CD4-positive, CD25-positive, alpha-beta regulatory T cell (primary cell): Measurements from ENCODE around the gene KCNMA1. TPM values are rescaled to one million over a fixed set of nuclear protein-coding genes. Genes with fewer than 3 reads are reported as not detected.

Experiments used
- ATAC-seq, 2 donors: fragments of 150-1000 bp; cut with Tn5 transposase; one replicate each; pipeline ENCODE4 v1.10.0; 2021; ENCODE audit warnings: low read depth in 2 of 2, moderate number of reproducible peaks in 2 of 2, moderate library complexity in 1 of 2
- DNase-seq, 3 donors: peaks; one replicate each; pipeline versions ENCODE4 v3.0.0 to v3.0.0-alpha.2; 2012 to 2022; ENCODE audit warnings: mixed read lengths in 1 of 3
- H3K27ac ChIP-seq: one replicate; pipeline ENCODE4 v1.7.0; 2013; ENCODE audit warnings: mild to moderate bottlenecking, low read length; ENCODE audit not compliant: insufficient read depth, poor library complexity, severe bottlenecking
- H3K27me3 ChIP-seq: one replicate; pipeline ENCODE4 v1.7.0; 2013; ENCODE audit warnings: low read length; ENCODE audit not compliant: control insufficient read depth, insufficient read depth
- H3K36me3 ChIP-seq: one replicate; pipeline ENCODE4 v1.7.0; 2013; ENCODE audit warnings: mild to moderate bottlenecking, low read length, moderate library complexity; ENCODE audit not compliant: control insufficient read depth, insufficient read depth
- H3K4me1 ChIP-seq: 2 replicates; pipeline ENCODE4 v1.7.0; 2013; ENCODE audit warnings: mild to moderate bottlenecking, low read length; ENCODE audit not compliant: insufficient read depth, control insufficient read depth, poor library complexity, severe bottlenecking
- H3K4me3 ChIP-seq: one replicate; pipeline ENCODE4 v1.7.0; 2013; ENCODE audit warnings: low read depth, mild to moderate bottlenecking, low read length, moderate library complexity
- H3K9me3 ChIP-seq, 2 experiments: 1 replicate in 1 of 2; 2 replicates in 1 of 2; pipeline ENCODE4 v1.7.0; 2013; ENCODE audit warnings: low read length in 2 of 2, mild to moderate bottlenecking in 1 of 2, moderate library complexity in 1 of 2; ENCODE audit not compliant: control insufficient read depth in 2 of 2
- H3K27ac Mint-ChIP-seq, 3 donors: one replicate each; pipeline ENCODE4 v1.8.0; 2020 to 2022; ENCODE audit warnings: mild to moderate bottlenecking in 3 of 3, mixed read lengths in 3 of 3, moderate library complexity in 2 of 3
- H3K27me3 Mint-ChIP-seq: one replicate; pipeline ENCODE4 v1.8.0; 2022; ENCODE audit warnings: mild to moderate bottlenecking, mixed read lengths
- H3K36me3 Mint-ChIP-seq: one replicate; pipeline ENCODE4 v1.8.0; 2020; ENCODE audit warnings: mixed read lengths
- H3K4me1 Mint-ChIP-seq, 4 donors: one replicate each; pipeline ENCODE4 v1.8.0; 2020 to 2022; ENCODE audit warnings: mixed read lengths in 4 of 4, mild to moderate bottlenecking in 1 of 4
- H3K4me3 Mint-ChIP-seq, 4 donors: one replicate each; pipeline ENCODE4 v1.8.0; 2020 to 2022; ENCODE audit warnings: mild to moderate bottlenecking in 4 of 4, mixed read lengths in 4 of 4, moderate library complexity in 3 of 4
- H3K9me3 Mint-ChIP-seq, 7 donors: one replicate each; pipeline ENCODE4 v1.8.0; 2020 to 2022; ENCODE audit warnings: mixed read lengths in 7 of 7, mild to moderate bottlenecking in 3 of 7, moderate library complexity in 2 of 7
- polyA plus RNA-seq, 4 donors: library from polyadenylated mRNA; unstranded; fragments of 300-500 nt; fragmentation: Illumina TruSeq; gene quantifications; one replicate each; pipeline ENCODE4 v1.2.3, GENCODE V29; 2021
- total RNA-seq: library from RNA; stranded (reverse); gene quantifications from one replicate; pipeline ENCODE4 v1.2.3, GENCODE V29; 2022

The KCNMA1 gene
- total and polyA plus RNA-seq, 5 donors from 2014 or later = not detected

GRCh38 chr10:77355844-77356243, 281.8 kb downstream of the KCNMA1 start:
- no peaks in the 10 kb centered on the region for H3K4me1 ChIP-seq
- no peaks in the 10 kb centered on the region for H3K36me3 ChIP-seq
- Mint-ChIP-seq H3K4me3 (no peak overlapping the region), H3K4me1 (no peaks in the 10 kb centered on the region), H3K27me3 (no peaks in the 10 kb centered on the region), H3K9me3 (peaks cover 0 to 2% (median under 1%) of the 10 kb centered on the region in 7 donors), H3K27ac (no peak overlapping the region), H3K36me3 (no peaks in the 10 kb centered on the region)
- no peak overlapping the region for H3K4me3 ChIP-seq
- ATAC-seq (no peak), DNase-seq (no peak)
- no peaks in the 10 kb centered on the region for H3K9me3 ChIP-seq
- H3K27ac ChIP-seq = no peak overlapping the region
- no peaks in the 10 kb centered on the region for H3K27me3 ChIP-seq

GRCh38 chr10:77351386-77351785, 286.2 kb downstream of the KCNMA1 start:
- Histone ChIP-seq H3K4me1 (no peaks in the 10 kb centered on the region), H3K4me3 (no peak overlapping the region), H3K27ac (no peak overlapping the region), H3K36me3 (no peaks in the 10 kb centered on the region), H3K9me3 (no peaks in the 10 kb centered on the region), H3K27me3 (no peaks in the 10 kb centered on the region)
- ATAC-seq (no peak), DNase-seq (no peak)
- Mint-ChIP-seq H3K4me1 (no peaks in the 10 kb centered on the region), H3K36me3 (no peaks in the 10 kb centered on the region), H3K27me3 (no peaks in the 10 kb centered on the region), H3K9me3 (peaks cover 0 to 2% (median 0%) of the 10 kb centered on the region in 7 donors), H3K4me3 (no peak overlapping the region), H3K27ac (no peak overlapping the region)

- no peaks in the 10 kb centered on the region for H3K36me3 ChIP-seq
- no peaks in the 10 kb centered on the region for H3K4me1 ChIP-seq
- no peak overlapping the region for H3K4me3 ChIP-seq
- Mint-ChIP-seq H3K27me3 (no peaks in the 10 kb centered on the region), H3K27ac (no peak overlapping the region), H3K4me1 (no peaks in the 10 kb centered on the region), H3K4me3 (no peak overlapping the region), H3K9me3 (peaks cover 0 to 1% (median 0%) of the 10 kb centered on the region in 7 donors), H3K36me3 (no peaks in the 10 kb centered on the region)
- ATAC-seq (no peak), DNase-seq (no peak)
- no peak overlapping the region for H3K27ac ChIP-seq
- no peaks in the 10 kb centered on the region for H3K27me3 ChIP-seq
- no peaks in the 10 kb centered on the region for H3K9me3 ChIP-seq
Observed at GRCh38 chr10:77350711-77351119, 286.9 kb downstream of the KCNMA1 start.

GRCh38 chr10:77350134-77350533, 287.5 kb downstream of the KCNMA1 start:
- Histone ChIP-seq H3K4me1 (no peaks in the 10 kb centered on the region), H3K4me3 (no peak overlapping the region), H3K9me3 (no peaks in the 10 kb centered on the region), H3K36me3 (no peaks in the 10 kb centered on the region), H3K27me3 (no peaks in the 10 kb centered on the region), H3K27ac (no peak overlapping the region)
- no peak overlapping the region for H3K4me3 Mint-ChIP-seq
- H3K27ac Mint-ChIP-seq = no peak overlapping the region
- peaks cover 0 to 1% (median 0%) of the 10 kb centered on the region in 7 donors for H3K9me3 Mint-ChIP-seq
- no peaks in the 10 kb centered on the region for H3K27me3 Mint-ChIP-seq
- ATAC-seq (no peak), DNase-seq (no peak)
- no peaks in the 10 kb centered on the region for H3K4me1 Mint-ChIP-seq
- H3K36me3 Mint-ChIP-seq = no peaks in the 10 kb centered on the region

GRCh38 chr10:77349226-77349625, 288.4 kb downstream of the KCNMA1 start:
- no peak overlapping the region for H3K4me3 ChIP-seq
- H3K9me3 ChIP-seq = no peaks in the 10 kb centered on the region
- no peak overlapping the region for H3K4me3 Mint-ChIP-seq
- H3K9me3 Mint-ChIP-seq = peaks cover 0 to 3% (median 0%) of the 10 kb centered on the region in 7 donors
- H3K36me3 ChIP-seq = no peaks in the 10 kb centered on the region
- no peak for DNase-seq
- no peaks in the 10 kb centered on the region for H3K36me3 Mint-ChIP-seq
- no peaks in the 10 kb centered on the region for H3K4me1 ChIP-seq
- ATAC-seq = no peak
- no peaks in the 10 kb centered on the region for H3K27me3 Mint-ChIP-seq
- H3K4me1 Mint-ChIP-seq = no peaks in the 10 kb centered on the region
- H3K27me3 ChIP-seq = no peaks in the 10 kb centered on the region
- no peak overlapping the region for H3K27ac ChIP-seq
- H3K27ac Mint-ChIP-seq = no peak overlapping the region

GRCh38 chr10:77348751-77349150, 288.9 kb downstream of the KCNMA1 start:
- Histone ChIP-seq H3K4me1 (no peaks in the 10 kb centered on the region), H3K27me3 (no peaks in the 10 kb centered on the region), H3K36me3 (no peaks in the 10 kb centered on the region), H3K9me3 (no peaks in the 10 kb centered on the region), H3K4me3 (no peak overlapping the region), H3K27ac (no peak overlapping the region)
- Mint-ChIP-seq H3K27ac (no peak overlapping the region), H3K36me3 (no peaks in the 10 kb centered on the region), H3K4me3 (no peak overlapping the region), H3K27me3 (no peaks in the 10 kb centered on the region), H3K4me1 (no peaks in the 10 kb centered on the region), H3K9me3 (peaks cover 0 to 3% (median 0%) of the 10 kb centered on the region in 7 donors)
- no peak for ATAC-seq
- DNase-seq = no peak

GRCh38 chr10:77348082-77348481, 289.5 kb downstream of the KCNMA1 start:
- ATAC-seq = no peak
- H3K9me3 Mint-ChIP-seq = peaks cover 0 to 3% (median 0%) of the 10 kb centered on the region in 7 donors
- no peaks in the 10 kb centered on the region for H3K27me3 ChIP-seq
- no peak overlapping the region for H3K27ac Mint-ChIP-seq
- no peak overlapping the region for H3K4me3 ChIP-seq
- no peaks in the 10 kb centered on the region for H3K36me3 Mint-ChIP-seq
- no peaks in the 10 kb centered on the region for H3K4me1 ChIP-seq
- no peak overlapping the region for H3K4me3 Mint-ChIP-seq
- H3K9me3 ChIP-seq = no peaks in the 10 kb centered on the region
- H3K4me1 Mint-ChIP-seq = no peaks in the 10 kb centered on the region
- no peak overlapping the region for H3K27ac ChIP-seq
- H3K36me3 ChIP-seq = no peaks in the 10 kb centered on the region
- H3K27me3 Mint-ChIP-seq = no peaks in the 10 kb centered on the region
- DNase-seq = no peak

- Histone ChIP-seq H3K36me3 (no peaks in the 10 kb centered on the region), H3K27ac (no peak overlapping the region), H3K27me3 (no peaks in the 10 kb centered on the region), H3K9me3 (no peaks in the 10 kb centered on the region), H3K4me3 (no peak overlapping the region), H3K4me1 (no peaks in the 10 kb centered on the region)
- Mint-ChIP-seq H3K9me3 (peaks cover 0 to 3% (median 0%) of the 10 kb centered on the region in 7 donors), H3K4me3 (no peak overlapping the region), H3K27ac (no peak overlapping the region), H3K27me3 (no peaks in the 10 kb centered on the region), H3K4me1 (no peaks in the 10 kb centered on the region), H3K36me3 (no peaks in the 10 kb centered on the region)
- DNase-seq (no peak), ATAC-seq (no peak)
Observed at GRCh38 chr10:77347052-77347451, 290.6 kb downstream of the KCNMA1 start.
